Uterus (tissue), 4 donors: ENCODE measurements around the gene KICS2. TPM values are rescaled to one million over a fixed set of nuclear protein-coding genes. Genes with fewer than 3 reads are reported as not detected.

Experiments
- DNase-seq, 2 donors: peaks; one replicate each; pipeline ENCODE4 v3.0.0-alpha.2; 2019 to 2020
- H3K27ac ChIP-seq, 2 donors: fragments of 200-600 bp; sonication (generic); 1 replicate in 1 of 2; 2 replicates in 1 of 2; pipeline ENCODE4 v1.5.1; 2016 to 2018
- H3K27me3 ChIP-seq, 2 donors: fragments of 200-600 bp; sonication (generic); one replicate each; pipeline ENCODE4 v1.5.1; 2018 to 2019; ENCODE audit warnings: control low read depth in 1 of 2
- H3K36me3 ChIP-seq, 2 donors: fragments of 200-600 bp; sonication (generic); one replicate each; pipeline ENCODE4 v1.5.1; 2019; ENCODE audit warnings: control low read depth in 1 of 2
- H3K4me1 ChIP-seq, 2 donors: fragments of 200-600 bp; sonication (generic); one replicate each; pipeline ENCODE4 v1.5.1; 2018 to 2019; ENCODE audit warnings: control low read depth in 1 of 2
- H3K4me3 ChIP-seq, 2 donors: fragments of 200-600 bp; sonication (generic); 1 replicate in 1 of 2; 2 replicates in 1 of 2; pipeline ENCODE4 v1.5.1; 2018 to 2019; ENCODE audit warnings: mild to moderate bottlenecking in 1 of 2
- H3K9me3 ChIP-seq, 2 donors: fragments of 200-600 bp; sonication (generic); one replicate each; pipeline ENCODE4 v1.5.1; 2019; ENCODE audit warnings: control low read depth in 1 of 2
- POLR2A ChIP-seq, 2 donors: fragments of 450-650 bp; IDR thresholded peaks; one replicate each; pipeline ENCODE4 v1.6.1; 2016; ENCODE audit warnings: antibody characterized with exemption in 2 of 2, mild to moderate bottlenecking in 1 of 2, moderate library complexity in 1 of 2
- intact Hi-C: fragments of 100-400 bp; cut with DNase I; formaldehyde crosslinking; loops from one replicate; pipeline ENCODE4 v1.15.1; 2023; ENCODE audit warnings: low total_unique reads
- total RNA-seq, 4 donors: library from RNA; depleted of rRNA in 3 of 4; stranded (reverse); fragments of >200 nt in 3 of 4; gene quantifications; one replicate each; pipeline versions ENCODE4 v1.1.0 to v1.2.4, GENCODE V29; 2014 to 2023
- TF ChIP-seq, protein P1 (sequence below), 4 experiments: fragments of 200-600 bp in 2 of 4; fragments of 450-650 bp in 2 of 4; sonication (generic) in 2 of 4; IDR thresholded peaks; one replicate each; pipeline ENCODE4 v1.5.1; 2016 to 2019; ENCODE audit warnings: antibody characterized with exemption in 4 of 4, mild to moderate bottlenecking in 2 of 4, moderate library complexity in 1 of 4
- donor health status: DM: yes; HTN: yes; CAD: no.

Gene KICS2
- total RNA-seq, 4 donors from 2014 or later, result 0.51 to 9.0 (median 6.6) TPM

GRCh38 chr12:64232196-64232595, 10.1 kb upstream of the KICS2 start:
- H3K4me3 ChIP-seq, result no peak overlapping the region
- H3K27me3 ChIP-seq, result no peaks in the 10 kb centered on the region
- no peak for DNase-seq
- intact Hi-C loops, result no loop called here
- no peaks in the 10 kb centered on the region for H3K9me3 ChIP-seq
- no peaks in the 10 kb centered on the region for H3K4me1 ChIP-seq
- TF ChIP-seq POLR2A (IDR thresholded peaks at IDR 0.05), result no peak
- TF ChIP-seq, protein P1, sequence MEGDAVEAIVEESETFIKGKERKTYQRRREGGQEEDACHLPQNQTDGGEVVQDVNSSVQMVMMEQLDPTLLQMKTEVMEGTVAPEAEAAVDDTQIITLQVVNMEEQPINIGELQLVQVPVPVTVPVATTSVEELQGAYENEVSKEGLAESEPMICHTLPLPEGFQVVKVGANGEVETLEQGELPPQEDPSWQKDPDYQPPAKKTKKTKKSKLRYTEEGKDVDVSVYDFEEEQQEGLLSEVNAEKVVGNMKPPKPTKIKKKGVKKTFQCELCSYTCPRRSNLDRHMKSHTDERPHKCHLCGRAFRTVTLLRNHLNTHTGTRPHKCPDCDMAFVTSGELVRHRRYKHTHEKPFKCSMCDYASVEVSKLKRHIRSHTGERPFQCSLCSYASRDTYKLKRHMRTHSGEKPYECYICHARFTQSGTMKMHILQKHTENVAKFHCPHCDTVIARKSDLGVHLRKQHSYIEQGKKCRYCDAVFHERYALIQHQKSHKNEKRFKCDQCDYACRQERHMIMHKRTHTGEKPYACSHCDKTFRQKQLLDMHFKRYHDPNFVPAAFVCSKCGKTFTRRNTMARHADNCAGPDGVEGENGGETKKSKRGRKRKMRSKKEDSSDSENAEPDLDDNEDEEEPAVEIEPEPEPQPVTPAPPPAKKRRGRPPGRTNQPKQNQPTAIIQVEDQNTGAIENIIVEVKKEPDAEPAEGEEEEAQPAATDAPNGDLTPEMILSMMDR (IDR thresholded peaks at IDR 0.05), result no peak
- H3K27ac ChIP-seq, result no peak overlapping the region
- H3K36me3 ChIP-seq, result no peaks in the 10 kb centered on the region

DNA sequence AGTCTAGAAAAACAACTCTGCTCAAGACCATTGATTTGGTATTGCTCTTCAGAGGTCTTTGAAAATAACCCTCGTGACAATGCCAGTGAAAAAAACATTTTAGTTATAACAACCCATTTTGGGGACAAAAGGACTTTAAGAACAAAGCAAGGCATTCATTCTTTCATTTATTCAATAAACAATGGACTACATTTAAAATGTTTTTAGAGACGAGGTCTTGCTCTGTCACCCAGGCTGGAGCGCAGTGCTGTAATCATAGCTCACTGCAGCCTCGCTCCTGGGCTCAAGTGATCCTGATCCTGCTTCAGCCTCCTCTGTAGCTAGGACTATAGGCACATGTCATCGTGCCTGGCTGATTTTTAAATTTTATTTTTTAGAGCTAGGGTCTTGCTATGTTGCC, 7.7 kb upstream of the KICS2 start:
- intact Hi-C loops, result no loop called here
- Histone ChIP-seq H3K4me1 (no peaks in the 10 kb centered on the region), H3K9me3 (no peaks in the 10 kb centered on the region), H3K27me3 (no peaks in the 10 kb centered on the region), H3K27ac (no peak overlapping the region), H3K36me3 (no peaks in the 10 kb centered on the region), H3K4me3 (no peak overlapping the region)
- TF ChIP-seq, protein P1 (IDR thresholded peaks at IDR 0.05), result no peak
- no peak for TF ChIP-seq POLR2A (IDR thresholded peaks at IDR 0.05)
- no peak for DNase-seq

DNA sequence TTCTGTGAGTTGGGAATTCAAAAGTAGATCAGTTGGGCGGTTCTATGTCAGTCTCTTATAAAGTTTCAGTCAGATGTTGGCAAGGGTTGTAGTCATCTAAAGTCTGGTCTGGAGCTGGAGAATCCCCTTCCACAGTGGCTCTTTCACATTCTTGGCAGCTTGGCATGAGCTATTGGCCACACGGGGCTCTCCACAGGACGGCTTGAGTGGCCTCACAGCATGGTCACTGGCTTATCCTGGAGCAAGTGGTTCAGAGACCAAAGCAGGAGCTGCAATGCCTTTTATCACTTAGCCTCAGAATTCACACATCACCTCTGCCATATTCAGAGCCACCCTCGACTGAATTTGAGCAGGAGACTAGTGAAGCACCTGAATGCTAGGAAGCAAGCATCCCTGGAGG, 7.1 kb upstream of the KICS2 start:
- no peak for DNase-seq
- Histone ChIP-seq H3K4me1 (no peaks in the 10 kb centered on the region), H3K36me3 (no peaks in the 10 kb centered on the region)

DNA sequence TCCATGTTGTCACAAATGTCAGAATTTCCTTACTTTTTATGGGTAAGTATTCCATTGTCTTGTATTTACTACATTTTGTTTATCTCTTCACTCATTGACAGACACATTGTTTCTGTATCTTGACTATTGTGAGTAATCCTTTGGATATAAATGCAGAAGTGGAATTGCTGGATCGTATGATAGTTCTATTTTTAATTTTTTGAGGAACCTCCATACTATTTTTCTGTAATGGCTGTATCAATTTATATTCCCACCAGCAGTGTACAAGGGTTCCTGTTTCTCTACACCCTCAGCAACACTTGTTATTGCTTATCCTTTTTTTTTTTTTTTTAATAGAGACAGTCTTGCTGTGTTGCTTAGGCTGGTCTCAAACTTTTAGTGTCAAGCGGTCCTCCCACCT, 3.5 kb upstream of the KICS2 start:
- Histone ChIP-seq H3K4me1 (no peaks in the 10 kb centered on the region), H3K27ac (no peak overlapping the region), H3K27me3 (no peaks in the 10 kb centered on the region), H3K9me3 (no peaks in the 10 kb centered on the region), H3K4me3 (no peak overlapping the region), H3K36me3 (no peaks in the 10 kb centered on the region)
- no peak for DNase-seq
- TF ChIP-seq, protein P1 (IDR thresholded peaks at IDR 0.05), result no peak
- no peak for TF ChIP-seq POLR2A (IDR thresholded peaks at IDR 0.05)
- intact Hi-C loops, result no loop called here

More for the DNA sequence above, 7.1 kb upstream of the KICS2 start:
- Histone ChIP-seq H3K27ac (no peak overlapping the region), H3K9me3 (no peaks in the 10 kb centered on the region), H3K4me3 (no peak overlapping the region), H3K27me3 (no peaks in the 10 kb centered on the region)
- no peak for TF ChIP-seq POLR2A (IDR thresholded peaks at IDR 0.05)
- TF ChIP-seq, protein P1 (IDR thresholded peaks at IDR 0.05), result no peak
- intact Hi-C loops, result no loop called here

- Histone ChIP-seq H3K9me3 (no peaks in the 10 kb centered on the region), H3K4me3 (peak overlapping the region; percentile 64 to 92), H3K36me3 (no peaks in the 10 kb centered on the region), H3K4me1 (no peaks in the 10 kb centered on the region), H3K27ac (peak overlapping the region; percentile 87 to 88), H3K27me3 (no peaks in the 10 kb centered on the region)
- no peak for TF ChIP-seq POLR2A (IDR thresholded peaks at IDR 0.05)
- TF ChIP-seq, protein P1 (IDR thresholded peaks at IDR 0.05), result no peak
- intact Hi-C loops, result no loop called here
- DNase-seq, result peak; percentile 83 to 84
These were observed 466 bp downstream of the KICS2 start for GRCh38 chr12:64221651-64222008.
